OCI-LY3 (cell line): Measurements from ENCODE around the gene ZSWIM6.

Source experiments
- CTCF ChIP-seq: fragments of 200-600, 300-600 bp; sonication (generic); IDR thresholded peaks from 2 replicates; pipeline ENCODE4 v1.5.1; 2014; ENCODE audit warnings: antibody characterized with exemption, low read length, low read depth
- EZH2phosphoT487 ChIP-seq: fragments of 200-600 bp; shearing (Covaris generic); IDR thresholded peaks from 2 replicates; pipeline ENCODE4 v1.6.1; 2018; ENCODE audit warnings: antibody characterized with exemption, mixed run types, low read depth

- TF ChIP-seq CTCF (no peak), EZH2phosphoT487 (no peak)
Observed at GRCh38 chr5:61307611-61308010, 24.4 kb upstream of the ZSWIM6 start.
